Panc1 (cell line): ENCODE results near the gene TGIF2.

Experiments used
- CTCF ChIP-seq: fragments of 450-650 bp; IDR thresholded peaks from 2 replicates; pipeline ENCODE4 v1.5.1; 2017; ENCODE audit warnings: mild to moderate bottlenecking
- POLR2AphosphoS5 ChIP-seq: IDR thresholded peaks from 2 replicates; pipeline ENCODE4 v1.6.1; 2012; ENCODE audit warnings: mild to moderate bottlenecking, low read depth, low read length, moderate library complexity
- SIN3A ChIP-seq: IDR thresholded peaks from 2 replicates; pipeline ENCODE4 v1.6.1; 2012; ENCODE audit warnings: low read depth, mild to moderate bottlenecking, low read length, moderate library complexity, borderline replicate concordance; ENCODE audit not compliant: insufficient read depth

GRCh38 chr20:36620917-36621316, 47.5 kb downstream of the TGIF2 start:
- TF ChIP-seq CTCF: no peak
- no peak for TF ChIP-seq SIN3A
- no peak for TF ChIP-seq POLR2AphosphoS5
